HepG2 (cell line): ENCODE results near the gene THAP2. TPM values are rescaled to one million over a fixed set of nuclear protein-coding genes. Genes with fewer than 3 reads are reported as not detected.
A peak's percentile ranks its signal among the peaks of the same experiment; 100 is the strongest.

ENCODE experiments used
- AHDC1 ChIP-seq: sonication (generic); formaldehyde crosslinking; IDR thresholded peaks from 2 replicates; pipeline ENCODE4 v1.5.1; 2020; ENCODE audit warnings: mild to moderate bottlenecking, missing genetic modification reagents, borderline replicate concordance
- ARID2 ChIP-seq: sonication (generic); formaldehyde crosslinking; IDR thresholded peaks from 2 replicates; pipeline ENCODE4 v1.8.1; 2022; ENCODE audit warnings: mild to moderate bottlenecking, missing genetic modification reagents, borderline replicate concordance
- HBP1 ChIP-seq: IDR thresholded peaks from 2 replicates; pipeline ENCODE4 v1.6.1; 2016; ENCODE audit warnings: low read depth, control low read depth
- LRRFIP1 ChIP-seq: sonication (generic); formaldehyde crosslinking; conservative IDR thresholded peaks from 2 replicates; pipeline ENCODE4 v1.4.0; 2020; ENCODE audit warnings: missing genetic modification reagents
- MEIS2 ChIP-seq: sonication (generic); formaldehyde crosslinking; IDR thresholded peaks from 2 replicates; pipeline ENCODE4 v1.9.0; 2021; ENCODE audit warnings: mild to moderate bottlenecking, missing genetic modification reagents
- MNT ChIP-seq: fragments of 450-650 bp; IDR thresholded peaks from 2 replicates; pipeline ENCODE4 v1.6.1; 2016
- PHF21A ChIP-seq: sonication (generic); formaldehyde crosslinking; IDR thresholded peaks from 2 replicates; pipeline ENCODE4 v1.5.0; 2020; ENCODE audit warnings: mild to moderate bottlenecking, missing genetic modification reagents
- RFX3 ChIP-seq: IDR thresholded peaks from 2 replicates; pipeline ENCODE4 v1.6.1; 2016; ENCODE audit warnings: missing biosample characterization, missing genetic modification reagents
- ZBTB2 ChIP-seq: sonication (generic); formaldehyde crosslinking; IDR thresholded peaks from 2 replicates; pipeline ENCODE4 v1.8.0; 2022; ENCODE audit warnings: low read depth, missing genetic modification reagents
- ZNF143 ChIP-seq: sonication (generic); formaldehyde crosslinking; IDR thresholded peaks from 2 replicates; pipeline ENCODE4 v1.4.0; 2020; ENCODE audit warnings: missing genetic modification reagents
- ZNF589 ChIP-seq: sonication (generic); formaldehyde crosslinking; conservative IDR thresholded peaks from 2 replicates; pipeline ENCODE4 v1.8.0; 2022; ENCODE audit warnings: mild to moderate bottlenecking, moderate library complexity, missing genetic modification reagents
- ZNF672 ChIP-seq: sonication (generic); formaldehyde crosslinking; IDR thresholded peaks from 2 replicates; pipeline ENCODE4 v1.8.1; 2022; ENCODE audit warnings: missing genetic modification reagents
- polyA plus RNA-seq, 8 experiments: library from polyadenylated mRNA; depleted of rRNA in 3 of 8; stranded (reverse) in 7 of 8; unstranded in 1 of 8; fragments of >200 nt; fragmentation: Illumina TruSeq in 4 of 8; extraction: Trizol in 4 of 8; gene quantifications; 2 replicates each; pipeline versions ENCODE4 v1.2.1 to v1.2.3, GENCODE V29; 2011 to 2016; ENCODE audit warnings: low read depth in 4 of 8, missing spikeins in 1 of 8, mixed read lengths in 1 of 8; ENCODE audit not compliant: insufficient read depth in 1 of 8
- total RNA-seq, 5 experiments: library from RNA; depleted of rRNA; stranded (reverse); fragments of >200 nt; fragmentation: Illumina TruSeq; extraction: Trizol; gene quantifications; 2 replicates each; pipeline ENCODE4 v1.2.3, GENCODE V29; 2016; ENCODE audit warnings: low read depth in 1 of 5

THAP2 gene
- total and polyA plus RNA-seq, 2 of the 13 experiments (the other 11 are each of a cell fraction or from before 2014, with no cell fraction given) = 5.2 to 6.2 TPM

- TF ChIP-seq ZNF589 (CRISPR knock-in tag) (peak; percentile 29; the same call in 1 of the 2 replicates), MNT (0 out of 2 replicates have a peak, but pooled peaks have one; percentile 15), ZNF672 (CRISPR knock-in tag) (no peak), HBP1 (CRISPR knock-in tag) (0 out of 2 replicates have a peak, but pooled peaks have one; percentile 28), ZNF143 (CRISPR knock-in tag) (peak; percentile 83), AHDC1 (no peak), ARID2 (CRISPR knock-in tag) (0 out of 2 replicates have a peak, but pooled peaks have one; percentile 22), PHF21A (0 out of 2 replicates have a peak, but pooled peaks have one; percentile 11), RFX3 (CRISPR knock-in tag) (no peak), MEIS2 (CRISPR knock-in tag) (peak; percentile 10; the same call in 1 of the 2 replicates), ZBTB2 (CRISPR knock-in tag) (peak; percentile 6; the same call in 1 of the 2 replicates), LRRFIP1 (CRISPR knock-in tag) (no peak)
These were observed at the start of gene THAP2, which contains the start of gene ZFC3H1 (continued) for GRCh38 chr12:71663561-71664410.
